HUES6 (cell line): ENCODE results near the gene GLOD4.
A peak's percentile ranks its signal among the peaks of the same experiment; 100 is the strongest.
"Not testable (repeated sequence)": the region's sequence is repeated elsewhere in the genome, so short reads cannot be mapped to it uniquely, and the experiment has no call there.

Experiments
- H3K27ac ChIP-seq: 2 replicates; pipeline ENCODE4 v1.7.0; 2013; ENCODE audit warnings: low read depth, mild to moderate bottlenecking, low read length, inconsistent platforms
- H3K27me3 ChIP-seq: 2 replicates; pipeline ENCODE4 v1.6.1; 2013; ENCODE audit warnings: low read length; ENCODE audit not compliant: control insufficient read depth, insufficient read depth
- H3K36me3 ChIP-seq: 2 replicates; pipeline ENCODE4 v1.6.1; 2013; ENCODE audit warnings: low read length; ENCODE audit not compliant: control insufficient read depth, insufficient read depth
- H3K4me1 ChIP-seq: 2 replicates; pipeline ENCODE4 v1.6.1; 2013; ENCODE audit warnings: low read length; ENCODE audit not compliant: control insufficient read depth, insufficient read depth
- H3K4me3 ChIP-seq: 2 replicates; pipeline ENCODE4 v1.5.1; 2013; ENCODE audit warnings: low read depth, low read length
- H3K9ac ChIP-seq: one replicate; pipeline ENCODE4 v1.6.1; 2013; ENCODE audit warnings: mild to moderate bottlenecking, low read length
- H3K9me3 ChIP-seq: 2 replicates; pipeline ENCODE4 v1.6.1; 2013; ENCODE audit warnings: low read depth, low read length; ENCODE audit not compliant: control insufficient read depth, insufficient read depth

GLOD4 gene

GRCh38 chr17:750431-751037 lies 31.5 kb downstream of the GLOD4 start:
- Histone ChIP-seq H3K27me3 (no peaks in the 10 kb centered on the region), H3K36me3 (peaks cover 43% of the 10 kb centered on the region), H3K9ac (no peak overlapping the region), H3K27ac (no peak overlapping the region), H3K4me3 (peak overlapping the region; percentile 86), H3K9me3 (peaks cover 17% of the 10 kb centered on the region), H3K4me1 (peaks cover 7% of the 10 kb centered on the region; the same call in 1 of the 2 replicates)

- H3K27me3 ChIP-seq, H3K4me1 ChIP-seq, H3K27ac ChIP-seq, H3K4me3 ChIP-seq, H3K9ac ChIP-seq: not testable (repeated sequence)
- peaks cover 17% of the 10 kb centered on the region for H3K9me3 ChIP-seq
- H3K36me3 ChIP-seq: peaks cover 54% of the 10 kb centered on the region
These were observed 32.7 kb downstream of the GLOD4 start for GRCh38 chr17:749359-749758.

- not testable (repeated sequence) for H3K9ac ChIP-seq, H3K27ac ChIP-seq, H3K4me3 ChIP-seq, H3K4me1 ChIP-seq, H3K27me3 ChIP-seq
- H3K36me3 ChIP-seq: peaks cover 62% of the 10 kb centered on the region
- H3K9me3 ChIP-seq: peaks cover 17% of the 10 kb centered on the region
These were observed 33.5 kb downstream of the GLOD4 start for GRCh38 chr17:748604-749003.

GRCh38 chr17:746783-747629 lies 35.1 kb downstream of the GLOD4 start:
- Histone ChIP-seq H3K4me3 (no peak overlapping the region), H3K27ac (no peak overlapping the region), H3K36me3 (peaks cover 77% of the 10 kb centered on the region), H3K4me1 (0 out of 2 replicates have a peak, but pooled peaks cover 3% of the 10 kb centered on the region), H3K27me3 (no peaks in the 10 kb centered on the region), H3K9me3 (peaks cover 17% of the 10 kb centered on the region), H3K9ac (no peak overlapping the region)

- H3K9ac ChIP-seq: no peak overlapping the region
- no peak overlapping the region for H3K27ac ChIP-seq
- no peak overlapping the region for H3K4me3 ChIP-seq
- H3K4me1 ChIP-seq: 0 out of 2 replicates have a peak, but pooled peaks cover 3% of the 10 kb centered on the region
- H3K9me3 ChIP-seq: peaks cover 17% of the 10 kb centered on the region
- H3K27me3 ChIP-seq: no peaks in the 10 kb centered on the region
- H3K36me3 ChIP-seq: peaks cover 86% of the 10 kb centered on the region
These were observed 35.9 kb downstream of the GLOD4 start for GRCh38 chr17:746181-746580.

GRCh38 chr17:745406-745805 lies 36.7 kb downstream of the GLOD4 start:
- Histone ChIP-seq H3K36me3 (peaks cover 93% of the 10 kb centered on the region), H3K9me3 (peaks cover 17% of the 10 kb centered on the region), H3K4me1 (no peaks in the 10 kb centered on the region), H3K9ac (no peak overlapping the region), H3K4me3 (no peak overlapping the region), H3K27ac (no peak overlapping the region), H3K27me3 (no peaks in the 10 kb centered on the region)

- H3K4me1 ChIP-seq: no peaks in the 10 kb centered on the region
- H3K9ac ChIP-seq: no peak overlapping the region
- H3K4me3 ChIP-seq: no peak overlapping the region
- H3K9me3 ChIP-seq: peaks cover 15% of the 10 kb centered on the region
- no peaks in the 10 kb centered on the region for H3K27me3 ChIP-seq
- peaks cover 93% of the 10 kb centered on the region for H3K36me3 ChIP-seq
- H3K27ac ChIP-seq: no peak overlapping the region
These were observed 37.1 kb downstream of the GLOD4 start for GRCh38 chr17:744937-745336.

- Histone ChIP-seq H3K9me3 (peaks cover 1% of the 10 kb centered on the region; the same call in 1 of the 2 replicates), H3K36me3 (peaks cover 87% of the 10 kb centered on the region), H3K27ac (no peak overlapping the region), H3K4me1 (no peaks in the 10 kb centered on the region), H3K4me3 (no peak overlapping the region), H3K9ac (no peak overlapping the region), H3K27me3 (no peaks in the 10 kb centered on the region)
These were observed 38.9 kb downstream of the GLOD4 start for GRCh38 chr17:743139-743538.

- H3K4me3 ChIP-seq: no peak overlapping the region
- no peaks in the 10 kb centered on the region for H3K4me1 ChIP-seq
- H3K9me3 ChIP-seq: no peaks in the 10 kb centered on the region
- H3K36me3 ChIP-seq: peaks cover 85% of the 10 kb centered on the region
- no peaks in the 10 kb centered on the region for H3K27me3 ChIP-seq
- H3K9ac ChIP-seq: no peak overlapping the region
- no peak overlapping the region for H3K27ac ChIP-seq
These were observed 39.8 kb downstream of the GLOD4 start for GRCh38 chr17:742147-742793.

- no peak overlapping the region for H3K9ac ChIP-seq
- H3K9me3 ChIP-seq: no peaks in the 10 kb centered on the region
- H3K27me3 ChIP-seq: no peaks in the 10 kb centered on the region
- peaks cover 78% of the 10 kb centered on the region for H3K36me3 ChIP-seq
- no peaks in the 10 kb centered on the region for H3K4me1 ChIP-seq
- H3K4me3 ChIP-seq: no peak overlapping the region
- H3K27ac ChIP-seq: no peak overlapping the region
These were observed 41.7 kb downstream of the GLOD4 start for GRCh38 chr17:740240-741017.
